ENCODE data around the gene PACSIN1.

Gene PACSIN1

GRCh38 chr6:34490390-34491090, 24.7 kb downstream of the PACSIN1 start:
- no peak for DNase-seq (ENCODE audit: extremely low read depth, low read depth)
- no peak for TF ChIP-seq CTCF (IDR thresholded peaks at IDR 0.05; ENCODE audit: low read depth, low read length, missing control alignments)
- H3K4me3 ChIP-seq (replicated peaks; ENCODE audit: low read depth, low read length): no peak overlapping the region

GRCh38 chr6:34491091-34491430, 25.2 kb downstream of the PACSIN1 start:
- no peak overlapping the region for H3K4me3 ChIP-seq (replicated peaks; ENCODE audit: low read depth, low read length)
- DNase-seq (ENCODE audit: extremely low read depth, low read depth): no peak

GRCh38 chr6:34493344-34493743, 27.5 kb downstream of the PACSIN1 start:
- H3K4me3 ChIP-seq (replicated peaks; ENCODE audit: low read depth, low read length): no peak overlapping the region
- TF ChIP-seq CTCF (IDR thresholded peaks at IDR 0.05; ENCODE audit: low read depth, low read length, missing control alignments): no peak
- DNase-seq (ENCODE audit: extremely low read depth, low read depth): no peak

More at GRCh38 chr6:34491091-34491430, 25.2 kb downstream of the PACSIN1 start:
- TF ChIP-seq CTCF (IDR thresholded peaks at IDR 0.05; ENCODE audit: low read depth, low read length, missing control alignments): no peak

- H3K4me3 ChIP-seq (replicated peaks; ENCODE audit: low read depth, low read length): no peak overlapping the region
- no peak for TF ChIP-seq CTCF (IDR thresholded peaks at IDR 0.05; ENCODE audit: low read depth, low read length, missing control alignments)
- DNase-seq (ENCODE audit: extremely low read depth, low read depth): no peak
Measured at GRCh38 chr6:34494973-34495372, 29.1 kb downstream of the PACSIN1 start.

GRCh38 chr6:34496103-34496685, 30.3 kb downstream of the PACSIN1 start:
- no peak for DNase-seq (ENCODE audit: extremely low read depth, low read depth)
- no peak overlapping the region for H3K4me3 ChIP-seq (replicated peaks; ENCODE audit: low read depth, low read length)
- no peak for TF ChIP-seq CTCF (IDR thresholded peaks at IDR 0.05; ENCODE audit: low read depth, low read length, missing control alignments)

- H3K4me3 ChIP-seq (replicated peaks; ENCODE audit: low read depth, low read length): no peak overlapping the region
- DNase-seq (ENCODE audit: extremely low read depth, low read depth): no peak
- no peak for TF ChIP-seq CTCF (IDR thresholded peaks at IDR 0.05; ENCODE audit: low read depth, low read length, missing control alignments)
Measured at GRCh38 chr6:34497411-34497810, 31.5 kb downstream of the PACSIN1 start.
